ENCODE measurements around the gene C10orf67.
"Not testable (repeated sequence)": the region's sequence is repeated elsewhere in the genome, so short reads cannot be mapped to it uniquely, and the experiment has no call there.

- not testable (repeated sequence) for TF ChIP-seq EZH2 (IDR thresholded peaks at IDR 0.05; ENCODE audit: borderline replicate concordance, low read depth, low read length, severe bottlenecking); CTCF (IDR thresholded peaks at IDR 0.05; ENCODE audit: borderline replicate concordance, extremely low read depth, low read length, poor library complexity, severe bottlenecking)
These were observed 91.7 kb downstream of the C10orf67 start for GRCh38 chr10:23252859-23253258.
